Uterus (tissue), 2 donors: ENCODE measurements around the gene KIN.

ENCODE experiments used
- POLR2A ChIP-seq, 2 donors: fragments of 450-650 bp; IDR thresholded peaks; one replicate each; pipeline ENCODE4 v1.6.1; 2016; ENCODE audit warnings: antibody characterized with exemption in 2 of 2, mild to moderate bottlenecking in 1 of 2, moderate library complexity in 1 of 2
- TF ChIP-seq, protein P1 (sequence below), 4 experiments: fragments of 200-600 bp in 2 of 4; fragments of 450-650 bp in 2 of 4; sonication (generic) in 2 of 4; IDR thresholded peaks; one replicate each; pipeline ENCODE4 v1.5.1; 2016 to 2019; ENCODE audit warnings: antibody characterized with exemption in 4 of 4, mild to moderate bottlenecking in 2 of 4, moderate library complexity in 1 of 4

DNA sequence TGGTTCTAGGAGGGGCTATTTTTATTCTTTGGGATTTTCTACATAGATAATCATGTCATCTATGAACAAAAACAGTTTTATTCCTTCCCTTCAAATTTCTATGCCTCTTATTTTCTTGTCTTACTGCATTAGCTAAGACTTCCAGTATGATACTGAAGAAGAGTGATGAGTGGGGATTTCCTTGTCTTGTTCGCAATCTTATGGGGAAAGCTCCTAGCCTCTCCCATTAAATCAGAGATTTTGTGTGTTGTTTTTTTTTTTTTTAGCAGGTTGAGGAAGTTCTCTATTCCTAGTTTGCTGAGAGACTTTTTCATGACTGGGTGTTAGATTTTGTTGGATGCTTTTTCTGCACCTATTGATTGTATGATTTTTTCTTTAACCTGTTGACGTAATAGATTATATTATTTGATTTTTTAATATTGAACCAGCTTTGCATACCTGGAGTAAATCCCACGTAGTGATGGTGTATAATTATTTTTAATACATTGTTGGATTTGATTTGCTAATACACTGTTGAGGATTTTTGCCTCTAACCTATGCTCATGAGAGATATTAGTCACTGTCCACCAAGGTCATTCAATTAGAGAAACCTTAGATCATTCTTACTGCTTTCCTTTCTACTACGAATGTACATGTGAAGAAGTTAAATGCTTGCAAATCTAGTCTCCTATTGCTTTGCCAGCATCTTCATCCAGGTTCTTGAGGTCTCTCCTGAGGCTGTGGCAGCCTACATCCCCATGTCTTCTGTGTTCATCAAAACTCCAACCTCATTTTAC is 6.6 kb upstream of the KIN start:
- TF ChIP-seq, protein P1, sequence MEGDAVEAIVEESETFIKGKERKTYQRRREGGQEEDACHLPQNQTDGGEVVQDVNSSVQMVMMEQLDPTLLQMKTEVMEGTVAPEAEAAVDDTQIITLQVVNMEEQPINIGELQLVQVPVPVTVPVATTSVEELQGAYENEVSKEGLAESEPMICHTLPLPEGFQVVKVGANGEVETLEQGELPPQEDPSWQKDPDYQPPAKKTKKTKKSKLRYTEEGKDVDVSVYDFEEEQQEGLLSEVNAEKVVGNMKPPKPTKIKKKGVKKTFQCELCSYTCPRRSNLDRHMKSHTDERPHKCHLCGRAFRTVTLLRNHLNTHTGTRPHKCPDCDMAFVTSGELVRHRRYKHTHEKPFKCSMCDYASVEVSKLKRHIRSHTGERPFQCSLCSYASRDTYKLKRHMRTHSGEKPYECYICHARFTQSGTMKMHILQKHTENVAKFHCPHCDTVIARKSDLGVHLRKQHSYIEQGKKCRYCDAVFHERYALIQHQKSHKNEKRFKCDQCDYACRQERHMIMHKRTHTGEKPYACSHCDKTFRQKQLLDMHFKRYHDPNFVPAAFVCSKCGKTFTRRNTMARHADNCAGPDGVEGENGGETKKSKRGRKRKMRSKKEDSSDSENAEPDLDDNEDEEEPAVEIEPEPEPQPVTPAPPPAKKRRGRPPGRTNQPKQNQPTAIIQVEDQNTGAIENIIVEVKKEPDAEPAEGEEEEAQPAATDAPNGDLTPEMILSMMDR (IDR thresholded peaks at IDR 0.05) = no peak
- TF ChIP-seq POLR2A (IDR thresholded peaks at IDR 0.05) = no peak
